Osteocyte (in vitro differentiated cells): Measurements from ENCODE around the gene LRP1B. TPM values are rescaled to one million over a fixed set of nuclear protein-coding genes. Genes with fewer than 3 reads are reported as not detected.

Experiments used
- DNase-seq: peaks from one replicate; pipeline ENCODE4 v3.0.0; 2021; ENCODE audit warnings: mixed read lengths; ENCODE audit not compliant: unreplicated experiment; ENCODE audit errors: extremely low spot score
- H3K27ac Mint-ChIP-seq: one replicate; pipeline ENCODE4 v1.8.0; 2021; ENCODE audit warnings: mild to moderate bottlenecking, mixed read lengths; ENCODE audit not compliant: unreplicated experiment
- H3K27me3 Mint-ChIP-seq: one replicate; pipeline ENCODE4 v1.8.0; 2021; ENCODE audit warnings: mixed read lengths; ENCODE audit not compliant: unreplicated experiment
- H3K36me3 Mint-ChIP-seq: one replicate; pipeline ENCODE4 v1.8.0; 2021; ENCODE audit warnings: mixed read lengths; ENCODE audit not compliant: unreplicated experiment
- H3K4me1 Mint-ChIP-seq: one replicate; pipeline ENCODE4 v1.8.0; 2021; ENCODE audit warnings: mixed read lengths; ENCODE audit not compliant: unreplicated experiment
- H3K4me3 Mint-ChIP-seq: one replicate; pipeline ENCODE4 v1.8.0; 2021; ENCODE audit warnings: mild to moderate bottlenecking, moderate library complexity, mixed read lengths; ENCODE audit not compliant: unreplicated experiment
- H3K9me3 Mint-ChIP-seq: one replicate; pipeline ENCODE4 v1.8.0; 2021; ENCODE audit warnings: mixed read lengths; ENCODE audit not compliant: unreplicated experiment
- total RNA-seq: library from RNA; stranded (reverse); gene quantifications from 2 replicates; pipeline ENCODE4 v1.2.1, GENCODE V29; 2021
- TF ChIP-seq, protein P1 (sequence below): fragments of 200-600 bp; sonication (generic); IDR thresholded peaks from 2 replicates; pipeline ENCODE4 v1.5.0; 2021; ENCODE audit warnings: antibody characterized with exemption, mild to moderate bottlenecking, moderate library complexity

LRP1B gene
- total RNA-seq, 1 donor from 2014 or later = 3.6 TPM

DNA sequence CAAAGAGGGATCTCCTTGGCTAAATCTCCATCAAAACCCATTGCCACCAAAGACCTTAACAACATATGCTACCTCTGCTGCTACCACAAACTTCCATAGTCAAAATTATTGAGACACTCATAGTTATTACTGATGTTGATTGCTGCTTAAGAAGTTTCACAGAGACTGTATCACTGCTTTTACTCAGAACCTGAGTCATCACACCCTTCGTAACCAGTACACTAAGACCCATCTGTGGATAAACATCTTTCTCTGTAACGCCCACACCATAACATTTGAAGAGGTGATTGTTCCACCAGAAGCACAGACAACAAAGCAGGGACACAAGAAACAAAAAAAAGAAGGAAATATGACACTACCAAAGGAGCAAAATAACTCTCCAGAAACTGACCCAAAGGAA is 1563.1 kb downstream of the LRP1B start:
- Mint-ChIP-seq H3K4me3 (no peak overlapping the region), H3K4me1 (peaks cover 3% of the 10 kb centered on the region), H3K9me3 (no peaks in the 10 kb centered on the region), H3K27ac (no peak overlapping the region), H3K27me3 (no peaks in the 10 kb centered on the region), H3K36me3 (no peaks in the 10 kb centered on the region)
- DNase-seq = no peak
- TF ChIP-seq, protein P1, sequence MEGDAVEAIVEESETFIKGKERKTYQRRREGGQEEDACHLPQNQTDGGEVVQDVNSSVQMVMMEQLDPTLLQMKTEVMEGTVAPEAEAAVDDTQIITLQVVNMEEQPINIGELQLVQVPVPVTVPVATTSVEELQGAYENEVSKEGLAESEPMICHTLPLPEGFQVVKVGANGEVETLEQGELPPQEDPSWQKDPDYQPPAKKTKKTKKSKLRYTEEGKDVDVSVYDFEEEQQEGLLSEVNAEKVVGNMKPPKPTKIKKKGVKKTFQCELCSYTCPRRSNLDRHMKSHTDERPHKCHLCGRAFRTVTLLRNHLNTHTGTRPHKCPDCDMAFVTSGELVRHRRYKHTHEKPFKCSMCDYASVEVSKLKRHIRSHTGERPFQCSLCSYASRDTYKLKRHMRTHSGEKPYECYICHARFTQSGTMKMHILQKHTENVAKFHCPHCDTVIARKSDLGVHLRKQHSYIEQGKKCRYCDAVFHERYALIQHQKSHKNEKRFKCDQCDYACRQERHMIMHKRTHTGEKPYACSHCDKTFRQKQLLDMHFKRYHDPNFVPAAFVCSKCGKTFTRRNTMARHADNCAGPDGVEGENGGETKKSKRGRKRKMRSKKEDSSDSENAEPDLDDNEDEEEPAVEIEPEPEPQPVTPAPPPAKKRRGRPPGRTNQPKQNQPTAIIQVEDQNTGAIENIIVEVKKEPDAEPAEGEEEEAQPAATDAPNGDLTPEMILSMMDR = no peak

DNA sequence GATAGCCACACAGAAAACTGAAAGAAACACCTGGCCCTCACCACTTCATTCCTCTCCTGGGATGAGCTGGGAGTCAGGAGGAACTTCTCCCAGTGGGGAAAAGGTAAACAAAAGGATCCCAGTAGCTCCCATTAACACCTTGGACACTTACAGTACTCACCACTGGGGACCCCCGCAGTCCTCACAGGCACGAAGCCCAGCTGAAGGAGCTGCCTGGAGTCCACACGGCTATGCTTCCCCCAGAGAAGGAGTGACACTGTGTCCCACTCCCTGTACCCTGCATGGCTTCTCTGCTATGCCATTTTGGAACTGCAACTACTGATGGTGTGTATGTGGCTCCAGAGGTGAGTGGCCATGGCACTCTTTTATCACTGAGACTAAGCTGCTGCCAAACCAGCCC is 1565.1 kb downstream of the LRP1B start:
- H3K9me3 Mint-ChIP-seq = no peaks in the 10 kb centered on the region
- DNase-seq = no peak
- no peak overlapping the region for H3K27ac Mint-ChIP-seq
- no peak overlapping the region for H3K4me3 Mint-ChIP-seq
- H3K36me3 Mint-ChIP-seq = no peaks in the 10 kb centered on the region
- H3K4me1 Mint-ChIP-seq = peaks cover 3% of the 10 kb centered on the region
- no peaks in the 10 kb centered on the region for H3K27me3 Mint-ChIP-seq
- TF ChIP-seq, protein P1 = no peak

DNA sequence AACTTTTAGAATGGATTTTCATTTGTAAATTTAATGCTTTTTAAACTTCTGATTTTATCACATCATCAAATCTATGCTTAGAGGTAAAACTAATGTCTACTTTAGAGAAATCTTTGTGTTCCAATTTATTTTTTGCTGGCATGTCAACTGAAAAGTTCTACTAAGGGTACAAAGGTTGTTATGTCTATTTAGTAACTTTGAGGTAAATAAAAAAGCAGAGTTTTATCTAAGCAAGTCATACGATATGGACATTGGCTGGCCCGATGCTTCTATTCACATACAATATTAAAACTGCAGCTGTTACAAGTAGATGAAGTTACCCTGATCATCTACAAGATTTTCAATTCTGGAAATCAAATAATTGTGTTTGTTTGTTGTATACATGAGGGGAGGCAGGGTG is 1575.1 kb downstream of the LRP1B start:
- no peak for DNase-seq
- Mint-ChIP-seq H3K27ac (no peak overlapping the region), H3K36me3 (no peaks in the 10 kb centered on the region), H3K9me3 (no peaks in the 10 kb centered on the region), H3K4me3 (no peak overlapping the region), H3K4me1 (peaks cover 5% of the 10 kb centered on the region), H3K27me3 (no peaks in the 10 kb centered on the region)
- TF ChIP-seq, protein P1 = no peak

DNA sequence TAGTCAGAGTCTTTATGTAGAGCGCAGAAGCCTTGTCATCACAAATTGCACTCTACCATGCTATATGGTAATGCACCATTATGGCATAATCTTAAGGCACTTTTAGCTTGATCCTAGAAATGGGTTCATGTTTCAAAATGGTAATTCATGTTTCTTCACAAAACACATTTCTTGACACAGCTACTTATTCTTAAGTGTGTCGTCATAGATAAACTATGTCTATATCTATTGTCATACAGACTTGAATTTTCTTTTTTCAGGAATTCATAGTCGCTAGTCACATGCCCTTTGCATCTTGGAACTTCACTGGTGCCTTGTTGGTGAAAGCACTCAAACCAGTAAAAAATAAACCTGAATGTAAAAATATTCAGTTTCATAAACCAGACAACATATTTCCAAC is 1578.2 kb downstream of the LRP1B start:
- Mint-ChIP-seq H3K9me3 (no peaks in the 10 kb centered on the region), H3K4me1 (peaks cover 5% of the 10 kb centered on the region), H3K36me3 (no peaks in the 10 kb centered on the region), H3K27me3 (no peaks in the 10 kb centered on the region), H3K27ac (no peak overlapping the region), H3K4me3 (no peak overlapping the region)
- no peak for DNase-seq
- TF ChIP-seq, protein P1 = no peak

DNA sequence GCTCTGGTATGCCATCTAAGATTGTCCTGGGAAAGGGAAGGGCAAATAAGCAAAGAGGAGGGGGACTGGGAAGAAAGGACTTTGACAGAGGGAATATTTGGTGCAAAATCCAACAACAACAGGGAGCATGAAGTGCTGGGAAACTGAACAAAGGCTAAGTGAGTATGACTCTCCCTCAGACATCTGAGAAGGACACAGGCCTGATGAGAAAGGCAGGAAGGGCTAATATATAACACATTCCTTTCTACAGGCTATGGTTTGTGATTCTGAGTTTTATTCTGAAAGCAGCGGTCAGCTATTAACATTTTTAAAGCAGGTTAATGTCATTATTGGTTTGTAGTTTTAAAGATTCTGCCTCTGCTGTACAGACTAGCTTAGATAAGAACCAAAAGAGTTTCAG is 1579.5 kb downstream of the LRP1B start:
- no peak for DNase-seq
- TF ChIP-seq, protein P1 = no peak
- peaks cover 5% of the 10 kb centered on the region for H3K4me1 Mint-ChIP-seq
- no peak overlapping the region for H3K27ac Mint-ChIP-seq
- H3K4me3 Mint-ChIP-seq = no peak overlapping the region
- H3K27me3 Mint-ChIP-seq = no peaks in the 10 kb centered on the region
- no peaks in the 10 kb centered on the region for H3K9me3 Mint-ChIP-seq
- no peaks in the 10 kb centered on the region for H3K36me3 Mint-ChIP-seq
